K562 (cell line): Measurements from ENCODE around the gene MAP3K6. TPM values are rescaled to one million over a fixed set of nuclear protein-coding genes. Genes with fewer than 3 reads are reported as not detected.
A peak's percentile ranks its signal among the peaks of the same experiment; 100 is the strongest.

Experiments
- AFF1 ChIP-seq, 2 experiments: fragments of 450-650 bp; IDR thresholded peaks; 2 replicates each; pipeline ENCODE4 v1.6.1; 2018; ENCODE audit warnings: mild to moderate bottlenecking in 2 of 2, low read depth in 1 of 2; ENCODE audit not compliant: partially characterized antibody in 2 of 2
- ATF7 ChIP-seq: fragments of 450-650 bp; IDR thresholded peaks from 2 replicates; pipeline ENCODE4 v1.7.1; 2014; ENCODE audit warnings: mild to moderate bottlenecking, moderate library complexity
- BCLAF1 ChIP-seq, 2 experiments: fragments of 450-650 bp in 1 of 2; IDR thresholded peaks; 2 replicates each; pipeline ENCODE4 v1.6.1; 2011 to 2017; ENCODE audit warnings: low read depth in 2 of 2, antibody characterized with exemption in 1 of 2, borderline replicate concordance in 1 of 2, low read length in 1 of 2, mild to moderate bottlenecking in 1 of 2, mixed read lengths in 1 of 2; ENCODE audit not compliant: control insufficient read depth in 1 of 2
- CTBP1 ChIP-seq: fragments of 450-650 bp; IDR thresholded peaks from 2 replicates; pipeline ENCODE4 v1.6.1; 2016; ENCODE audit warnings: borderline replicate concordance
- ELF4 ChIP-seq: fragments of 450-650 bp; formaldehyde crosslinking; IDR thresholded peaks from 2 replicates; pipeline ENCODE4 v1.4.0; 2022; ENCODE audit warnings: missing genetic modification characterization
- ETV1 ChIP-seq: fragments of 450-650 bp; conservative IDR thresholded peaks from 2 replicates; pipeline ENCODE4 v1.6.1; 2016; ENCODE audit warnings: missing genetic modification characterization, control low read depth, low read depth, missing compliant biosample characterization
- FOXA1 ChIP-seq: fragments of 450-650 bp; IDR thresholded peaks from 2 replicates; pipeline ENCODE4 v1.6.1; 2016; ENCODE audit warnings: mild to moderate bottlenecking, borderline replicate concordance
- HEY1 ChIP-seq: fragments of 250-450 bp; sonication (Bioruptor Pico); IDR thresholded peaks from 2 replicates; pipeline ENCODE4 v1.5.0; 2020; ENCODE audit warnings: mild to moderate bottlenecking, moderate library complexity, borderline replicate concordance
- MITF ChIP-seq: IDR thresholded peaks from 2 replicates; pipeline ENCODE4 v1.6.1; 2014; ENCODE audit warnings: antibody characterized with exemption
- MNT ChIP-seq, 2 experiments: fragments of 450-650 bp; conservative IDR thresholded peaks; 2 replicates each; pipeline ENCODE4 v1.6.1; 2017; ENCODE audit warnings: mild to moderate bottlenecking in 2 of 2, moderate library complexity in 2 of 2
- MTA3 ChIP-seq: fragments of 450-650 bp; formaldehyde crosslinking; IDR thresholded peaks from 2 replicates; pipeline ENCODE4 v1.6.1; 2017; ENCODE audit warnings: mild to moderate bottlenecking, borderline replicate concordance
- RBM25 ChIP-seq: fragments of 200-400 bp; formaldehyde crosslinking; IDR thresholded peaks from 2 replicates; pipeline ENCODE4 v1.6.1; 2018; ENCODE audit warnings: low read length, low read depth, moderate library complexity; ENCODE audit not compliant: severe bottlenecking
- RHOXF2B ChIP-seq: fragments of 250-450 bp; sonication (Bioruptor Pico); conservative IDR thresholded peaks from 2 replicates; pipeline ENCODE4 v1.5.1; 2021
- SUPT5H ChIP-seq: fragments of 450-650 bp; IDR thresholded peaks from 2 replicates; pipeline ENCODE4 v1.6.1; 2016
- YBX1 ChIP-seq: fragments of 450-650 bp; IDR thresholded peaks from 2 replicates; pipeline ENCODE4 v1.7.1; 2016; ENCODE audit warnings: mild to moderate bottlenecking
- ZNF384 ChIP-seq: IDR thresholded peaks from 2 replicates; pipeline ENCODE4 v1.6.1; 2012; ENCODE audit warnings: low read depth, low read length, improper control_type of control experiment
- ZNF778 ChIP-seq: fragments of 450-650 bp; formaldehyde crosslinking; IDR thresholded peaks from 2 replicates; pipeline ENCODE4 v1.4.0; 2020; ENCODE audit warnings: mild to moderate bottlenecking, moderate library complexity
- polyA plus RNA-seq, 8 experiments: library from polyadenylated mRNA; depleted of rRNA in 4 of 8; stranded (reverse) in 5 of 8; unstranded in 3 of 8; fragments of >200 nt; fragmentation: Nextera tagmentation in 2 of 8; fragmentation: Illumina TruSeq in 1 of 8; extraction: Ambion mirVana in 2 of 8; extraction: Trizol in 1 of 8; gene quantifications; 2 replicates each; pipeline versions ENCODE4 v1.2.1 to v1.2.3, GENCODE V29; 2011 to 2014; ENCODE audit warnings: inconsistent platforms in 1 of 8, missing spikeins in 1 of 8
- total RNA-seq, 7 experiments: library from RNA; depleted of rRNA in 6 of 7; stranded (reverse); fragments of >200 nt in 6 of 7; fragmentation: Illumina TruSeq in 2 of 7; extraction: Trizol in 2 of 7; gene quantifications; 2 replicates each; pipeline versions ENCODE4 v1.2.1 to v1.2.3, GENCODE V29; 2011 to 2021; ENCODE audit warnings: low replicate concordance in 1 of 7

MAP3K6 gene
- total and polyA plus RNA-seq, 9 of the 15 experiments (the other 6 are each of a cell fraction or from before 2014, with no cell fraction given): 0.99 to 21.9 (median 7.0) TPM

GRCh38 chr1:27365372-27366112 is 1.2 kb downstream of the MAP3K6 start (continued):
- TF ChIP-seq MNT (conservative IDR thresholded peaks at IDR 0.05) (peak in 1 of 2 experiments; percentile 56; a peak in 2 of 4 replicates), ELF4 (0 out of 2 replicates have a peak, but pooled peaks have one; percentile 4), RBM25 (no peak), SUPT5H (peak; percentile 70), BCLAF1 (IDR thresholded peaks at IDR 0.05; ENCODE audit: borderline replicate concordance in 1 of 2, control insufficient read depth in 1 of 2, low read depth in 2 of 2, low read length in 1 of 2) (no peak), HEY1 (CRISPR knock-in tag) (no peak), MTA3 (peak; percentile 49; the same call in 1 of the 2 replicates), YBX1 (no peak), ETV1 (tag) (peak; percentile 90), AFF1 (IDR thresholded peaks at IDR 0.05; ENCODE audit: low read depth in 1 of 2, partially characterized antibody in 2 of 2) (no peak), FOXA1 (no peak), ZNF384 (no peak), MITF (no peak), RHOXF2B (CRISPR knock-in tag) (no peak), CTBP1 (no peak; the same call in 1 of the 2 replicates), ZNF778 (CRISPR knock-in tag) (no peak), ATF7 (peak; percentile 56; the same call in 1 of the 2 replicates)
